Measurements from ENCODE around the gene TOPBP1.

TOPBP1 gene

DNA sequence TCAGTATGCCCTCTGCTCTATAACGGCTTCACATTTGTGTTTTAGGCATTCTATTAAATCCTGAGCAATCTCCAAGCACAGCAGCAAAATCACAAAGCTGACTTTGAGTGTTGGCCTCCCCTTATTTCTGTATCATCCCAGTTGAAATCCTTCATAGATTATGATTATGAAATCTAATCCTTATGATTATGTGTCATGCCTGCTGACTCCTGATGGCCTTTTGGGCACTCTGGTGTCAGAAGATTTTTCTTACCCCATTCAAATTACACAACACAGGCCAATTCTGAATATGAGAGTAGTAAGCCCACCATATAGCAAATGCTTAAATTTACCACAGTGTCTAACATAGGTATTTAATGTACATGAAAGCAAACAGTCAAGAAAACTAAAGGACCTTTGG lies 53.9 kb downstream of the TOPBP1 start:
- no peak for DNase-seq

DNA sequence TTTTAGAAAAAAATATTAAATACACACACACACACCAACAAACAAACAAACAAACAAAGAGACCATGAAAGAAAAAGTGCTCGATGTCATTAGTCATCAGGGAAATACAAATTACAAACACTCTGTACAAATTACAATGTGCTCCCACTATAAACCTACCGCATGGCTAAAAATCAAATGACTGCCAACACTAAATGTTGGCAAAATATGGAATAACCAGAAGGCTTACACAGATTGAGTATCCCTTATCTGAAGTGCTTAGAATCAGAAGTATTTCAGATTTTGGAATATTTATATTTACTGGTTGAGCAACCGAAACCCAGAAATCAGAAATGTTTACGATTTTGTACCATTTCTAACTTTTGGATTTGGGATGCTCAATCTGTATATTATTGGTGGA lies 54.8 kb downstream of the TOPBP1 start:
- DNase-seq, result no peak

DNA sequence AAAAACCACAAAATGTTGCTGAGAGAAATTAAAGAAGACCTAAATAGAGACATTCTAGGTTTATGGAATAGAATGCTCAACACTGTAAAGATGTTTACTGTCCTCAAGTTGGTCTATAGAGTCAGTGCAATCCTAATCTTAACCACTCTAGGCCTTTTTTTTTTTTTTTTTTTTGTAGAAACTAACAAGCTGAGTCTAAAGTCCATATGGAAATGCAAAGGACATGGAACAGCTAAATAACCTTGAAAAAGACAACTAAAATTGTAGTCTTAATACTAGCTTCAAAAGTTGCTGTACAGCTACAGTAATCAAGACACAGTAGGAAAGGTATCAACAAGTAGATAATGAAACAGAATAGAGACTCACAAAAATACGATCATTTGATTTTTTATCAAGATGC lies 55.4 kb downstream of the TOPBP1 start:
- no peak for DNase-seq

DNA sequence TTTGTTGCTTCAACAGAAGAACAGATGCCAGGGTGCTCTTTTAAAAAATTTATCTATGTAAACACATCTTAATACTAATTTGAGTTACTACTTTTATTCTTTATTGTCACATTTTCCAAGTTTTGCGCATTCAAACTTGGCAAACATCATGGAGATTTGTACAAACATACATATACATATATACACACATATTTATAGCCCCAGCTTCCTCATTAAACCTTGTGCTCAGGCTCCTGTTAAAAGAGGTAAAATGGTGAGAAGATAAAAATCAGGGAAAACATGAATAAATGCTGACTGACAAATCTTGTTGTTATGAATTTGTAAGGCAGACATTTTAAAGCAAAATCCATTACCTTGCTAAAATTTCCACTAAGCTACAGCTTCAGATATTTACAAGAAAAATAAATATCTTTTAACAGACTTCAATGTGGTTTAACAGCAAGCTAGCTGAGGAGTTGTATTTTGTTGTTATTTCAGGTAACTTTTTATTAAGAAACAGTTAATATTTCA lies 61.1 kb downstream of the TOPBP1 start:
- no peak for DNase-seq

DNA sequence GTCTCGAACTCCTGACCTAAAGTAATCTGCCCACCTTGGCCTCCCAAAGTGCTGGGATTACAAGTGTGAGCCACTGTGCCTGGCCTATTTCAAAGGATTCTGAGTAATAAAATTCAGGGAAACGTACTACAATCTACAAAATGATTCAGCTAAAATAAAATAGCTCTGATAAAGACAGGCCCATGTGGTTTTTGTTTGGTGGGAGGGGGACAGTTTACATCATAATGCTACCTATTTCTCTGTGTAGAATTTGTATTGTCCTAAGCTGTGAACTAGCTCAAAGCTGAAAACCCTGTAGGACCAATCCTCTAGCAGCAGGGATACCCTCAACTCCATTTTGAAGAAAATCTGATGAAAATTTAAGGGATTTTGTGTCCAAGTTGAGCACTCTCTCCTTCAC lies 62.5 kb downstream of the TOPBP1 start:
- no peak for DNase-seq

DNA sequence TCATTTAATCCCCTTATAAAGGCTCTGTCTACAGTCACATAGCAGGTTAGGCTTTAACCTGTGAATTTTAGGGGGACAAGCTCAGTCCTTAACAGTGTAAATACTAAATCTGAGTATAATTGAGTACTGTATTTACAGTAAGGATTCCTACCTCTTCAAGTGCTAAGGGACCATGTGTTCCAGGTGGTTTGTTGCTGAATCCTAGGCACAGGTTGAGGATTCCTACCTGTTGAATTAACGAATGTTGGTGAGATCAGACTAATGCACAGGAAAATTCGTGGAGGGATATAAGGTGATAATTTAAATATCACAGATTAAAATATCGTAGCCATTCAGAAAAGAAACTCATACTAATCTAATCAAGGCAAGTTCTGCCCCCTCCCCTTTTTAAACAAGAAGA lies 63.3 kb downstream of the TOPBP1 start:
- DNase-seq, result no peak

DNA sequence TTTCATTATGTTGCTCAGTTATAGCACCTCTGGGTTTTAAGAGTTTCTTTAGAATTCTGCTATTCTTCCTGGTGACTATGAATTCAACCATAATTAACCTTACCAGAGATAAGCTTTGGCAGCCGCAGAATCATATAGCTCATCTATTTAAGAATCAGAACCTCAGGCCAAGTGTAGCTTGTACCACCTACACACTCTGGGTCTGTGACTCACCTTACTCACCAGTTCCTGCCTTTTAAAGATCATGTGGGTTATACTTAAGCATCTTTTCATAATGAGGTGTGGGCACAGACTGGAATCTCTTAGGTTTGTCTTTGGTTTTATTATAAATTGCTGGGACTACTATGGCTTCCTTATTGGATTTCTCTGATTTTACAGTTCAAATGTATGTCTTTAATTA lies 66.4 kb downstream of the TOPBP1 start:
- DNase-seq, result no peak

DNA sequence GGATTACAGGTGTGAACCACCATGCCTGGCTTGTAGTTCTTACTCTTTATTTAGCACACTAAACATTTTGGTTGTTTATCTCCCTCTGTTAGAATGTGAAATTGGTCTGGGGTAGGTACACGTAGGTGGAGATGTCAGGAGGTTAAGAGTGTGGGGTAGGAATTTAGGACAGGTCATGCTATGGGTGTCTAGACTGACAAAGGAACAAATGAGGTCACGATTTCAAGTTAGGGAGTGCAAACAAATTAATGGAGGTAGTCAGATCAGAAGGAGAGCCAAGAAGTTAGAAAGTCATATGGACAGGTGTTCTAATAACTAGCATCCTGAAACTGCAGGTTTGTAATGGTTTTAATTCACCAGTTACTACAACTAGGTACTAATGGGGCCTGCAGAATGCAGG lies 68.5 kb downstream of the TOPBP1 start:
- DNase-seq, result no peak

DNA sequence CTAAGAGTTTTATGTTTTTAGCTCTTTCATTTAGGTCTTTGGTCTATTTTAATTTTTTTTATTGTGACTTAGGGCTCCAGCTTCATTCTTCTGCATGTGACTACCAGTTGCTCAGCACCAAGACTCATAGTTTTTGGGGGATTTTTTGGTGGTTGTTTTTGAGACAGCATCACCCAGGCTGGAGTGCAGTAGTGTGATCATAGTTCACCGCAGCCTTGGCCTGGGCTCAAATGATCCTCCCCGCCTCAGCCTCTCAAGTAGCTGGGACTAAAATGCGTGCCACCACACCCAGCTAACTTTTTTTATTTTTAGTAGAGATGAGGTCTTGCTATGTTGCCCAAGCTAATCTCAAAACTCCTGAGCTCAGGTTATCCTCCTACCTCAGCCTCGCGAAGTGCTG lies 68.9 kb downstream of the TOPBP1 start:
- DNase-seq, result no peak

DNA sequence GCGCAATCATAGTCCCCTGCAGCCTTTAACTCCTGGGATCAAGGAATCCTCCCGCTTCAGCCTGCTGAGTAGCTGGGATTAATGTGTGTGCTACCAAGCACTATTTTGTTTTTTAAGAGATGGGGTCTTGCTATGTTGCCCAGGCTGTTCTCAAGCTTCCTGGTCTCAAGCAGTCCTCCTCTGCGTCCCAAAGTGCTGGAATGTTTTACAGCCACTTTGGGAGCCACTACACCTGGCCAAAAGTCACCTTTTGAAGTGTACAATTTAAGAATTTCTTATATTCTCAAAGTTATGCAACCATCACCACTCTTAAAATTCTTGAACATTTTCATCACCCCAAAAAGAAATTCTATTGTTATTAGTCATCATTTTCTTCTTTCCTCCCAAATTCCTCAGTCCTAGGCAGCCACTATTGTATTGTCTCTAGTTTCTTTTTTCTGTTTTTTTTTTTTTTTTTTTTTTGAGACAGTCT lies 70.4 kb downstream of the TOPBP1 start:
- DNase-seq, result no peak

DNA sequence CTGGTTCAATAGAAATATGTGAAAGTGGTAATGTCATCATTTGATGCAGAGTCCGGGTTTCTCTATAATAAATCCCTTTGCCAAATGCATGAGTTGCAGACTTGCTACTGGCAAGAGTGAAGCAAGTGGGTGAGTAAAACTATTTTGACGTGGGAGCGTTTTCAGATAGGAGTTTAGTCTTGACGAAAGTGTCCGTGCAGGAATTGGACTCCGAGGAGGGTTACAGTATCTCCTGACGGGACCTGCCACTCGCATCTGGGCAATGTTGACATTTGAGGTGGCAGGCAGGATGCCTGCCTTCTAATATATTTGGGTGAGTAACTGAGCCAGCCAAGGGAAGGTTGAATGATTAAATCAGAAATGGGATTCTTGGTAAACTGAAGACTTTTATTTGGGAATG lies 72.2 kb downstream of the TOPBP1 start:
- no peak for DNase-seq

DNA sequence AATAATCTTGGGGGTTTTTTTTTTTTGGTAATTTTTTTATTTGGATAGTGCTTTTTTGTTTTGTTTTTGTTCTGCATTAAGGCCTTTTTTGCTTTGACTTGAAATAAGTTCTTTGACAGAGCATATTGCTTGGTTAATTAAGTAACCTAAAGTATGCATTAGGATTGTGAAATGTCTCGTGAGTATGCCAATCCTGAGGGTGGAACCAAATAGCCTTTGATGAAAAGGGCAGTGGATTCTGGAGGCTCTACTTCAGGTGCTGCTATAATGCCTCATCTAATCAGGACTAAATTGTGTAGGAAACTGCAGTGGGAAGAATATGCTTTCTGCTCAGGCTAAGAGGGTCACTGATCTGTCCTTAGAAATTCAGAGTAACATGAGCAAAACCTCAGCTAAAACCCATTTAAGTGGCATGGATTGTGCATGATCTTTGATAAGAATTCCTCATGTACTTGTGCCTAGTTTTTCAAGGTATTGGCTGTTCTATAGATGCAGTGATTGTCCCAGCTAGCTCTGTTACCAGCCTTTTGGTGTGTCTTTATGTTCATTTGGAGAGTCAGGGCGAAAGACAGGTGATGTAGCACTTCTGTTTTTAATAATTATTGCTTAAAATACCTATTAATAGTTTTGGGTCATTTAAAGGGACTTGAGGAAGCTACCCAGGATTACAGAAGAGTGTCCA lies 72.8 kb downstream of the TOPBP1 start:
- DNase-seq, result no peak

DNA sequence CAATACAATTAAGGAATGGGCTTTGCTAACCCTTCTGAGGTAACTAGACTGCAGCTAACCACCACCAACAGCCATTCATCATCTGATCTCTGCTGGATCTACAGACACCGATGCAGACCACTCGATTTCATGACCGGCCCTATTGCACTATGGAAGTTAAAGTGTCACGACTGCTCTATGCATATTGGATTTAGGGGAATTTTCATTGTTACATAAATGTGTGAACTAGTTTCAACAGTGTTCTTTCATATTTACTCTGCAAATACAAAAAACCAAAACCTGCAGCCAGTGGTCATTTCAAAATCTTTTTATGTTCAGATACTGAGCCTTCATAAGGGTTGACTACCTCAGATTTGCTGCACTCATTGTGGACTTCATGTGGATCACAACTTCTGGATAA lies 73.7 kb downstream of the TOPBP1 start:
- DNase-seq, result no peak

DNA sequence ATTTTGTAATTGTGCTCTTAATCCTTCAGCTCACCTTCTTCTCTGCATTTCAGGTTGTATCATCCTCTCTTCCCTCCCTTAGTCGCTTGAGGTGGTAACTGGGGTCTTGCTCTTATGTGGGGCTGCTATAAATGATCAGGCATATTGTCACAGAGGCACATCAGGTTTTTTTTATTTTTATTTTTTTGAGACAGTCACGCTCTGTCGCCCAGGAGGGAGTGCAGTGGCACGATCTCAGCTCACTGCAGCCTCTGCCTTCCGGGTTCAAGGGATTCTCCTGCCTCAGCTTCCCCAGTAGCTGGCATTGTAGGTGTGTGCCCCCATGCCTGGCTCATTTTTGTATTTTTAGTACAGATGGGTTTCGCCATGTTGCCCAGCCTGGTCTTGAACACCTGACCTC lies 78.3 kb downstream of the TOPBP1 start:
- DNase-seq, result no peak

DNA sequence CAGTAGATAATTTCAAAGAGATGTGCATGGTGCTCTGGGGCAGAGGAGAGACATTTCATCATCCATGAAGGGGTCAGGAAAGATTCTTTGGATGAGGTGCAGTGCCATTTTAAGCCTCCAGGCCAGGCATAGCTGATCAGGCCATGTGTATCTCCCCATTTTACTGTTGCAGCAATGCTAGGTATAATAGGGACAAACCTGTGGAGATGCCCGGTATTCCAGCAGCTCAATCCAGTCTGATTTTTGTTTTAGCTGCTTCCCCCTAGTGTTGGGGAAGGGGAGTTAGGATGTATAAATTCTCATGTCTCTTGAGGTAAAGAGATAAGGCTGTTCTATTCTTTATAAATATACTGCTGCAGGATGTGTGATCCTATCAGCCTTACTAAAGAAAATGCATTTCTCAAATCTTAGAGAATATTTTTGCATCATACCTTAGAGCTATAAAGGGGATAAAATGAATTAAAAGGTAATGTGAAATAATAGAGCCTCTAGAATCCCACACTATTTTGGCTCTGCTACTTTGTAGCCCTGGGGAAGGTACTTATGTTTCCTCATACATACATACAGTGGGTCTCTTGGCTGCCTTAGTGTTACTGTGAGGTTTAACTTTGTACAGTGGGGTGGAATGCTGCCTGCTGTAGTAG lies 83.1 kb downstream of the TOPBP1 start:
- DNase-seq, result peak in 1 of 5 donors; percentile 8

DNA sequence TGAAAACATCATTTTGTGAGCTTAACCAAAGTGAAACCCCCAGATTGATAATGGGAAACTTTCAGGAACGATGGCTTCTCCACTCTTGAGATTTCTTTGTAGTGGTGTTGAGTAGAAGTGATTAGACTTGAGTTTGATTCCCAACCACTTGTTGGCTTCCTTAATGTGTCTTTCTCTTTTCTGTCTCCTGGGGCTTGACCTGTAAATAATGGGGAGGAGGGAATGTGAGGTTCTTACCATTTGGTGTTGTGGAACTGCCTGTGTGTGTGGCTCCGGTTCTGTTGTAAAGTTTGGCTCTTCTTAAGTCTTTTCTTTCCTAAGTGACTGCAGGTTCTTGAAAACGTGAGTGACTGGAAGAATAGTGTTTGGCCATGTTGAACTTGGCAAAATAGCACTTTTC lies 85.6 kb downstream of the TOPBP1 start:
- DNase-seq, result no peak

DNA sequence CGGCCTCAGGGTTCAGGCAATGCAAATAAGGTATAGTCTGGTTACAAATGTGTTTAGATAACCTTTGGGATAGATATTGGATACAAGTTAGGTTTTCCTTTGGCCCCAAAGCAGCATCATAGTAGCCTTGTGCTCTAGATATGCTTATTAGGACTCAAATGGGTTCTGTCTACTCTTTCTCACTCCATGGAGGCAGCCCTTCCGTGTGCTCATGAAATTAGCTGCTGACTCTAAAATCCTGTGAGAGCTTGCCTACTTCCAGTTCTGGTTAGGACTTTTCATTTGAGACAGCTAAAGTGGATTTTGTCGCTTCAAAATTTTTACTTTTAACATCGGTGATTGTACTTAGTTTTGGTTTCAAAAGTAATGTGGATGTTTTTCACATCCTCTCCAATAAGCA lies 86.7 kb downstream of the TOPBP1 start:
- DNase-seq, result peak in 1 of 5 donors; percentile 40

DNA sequence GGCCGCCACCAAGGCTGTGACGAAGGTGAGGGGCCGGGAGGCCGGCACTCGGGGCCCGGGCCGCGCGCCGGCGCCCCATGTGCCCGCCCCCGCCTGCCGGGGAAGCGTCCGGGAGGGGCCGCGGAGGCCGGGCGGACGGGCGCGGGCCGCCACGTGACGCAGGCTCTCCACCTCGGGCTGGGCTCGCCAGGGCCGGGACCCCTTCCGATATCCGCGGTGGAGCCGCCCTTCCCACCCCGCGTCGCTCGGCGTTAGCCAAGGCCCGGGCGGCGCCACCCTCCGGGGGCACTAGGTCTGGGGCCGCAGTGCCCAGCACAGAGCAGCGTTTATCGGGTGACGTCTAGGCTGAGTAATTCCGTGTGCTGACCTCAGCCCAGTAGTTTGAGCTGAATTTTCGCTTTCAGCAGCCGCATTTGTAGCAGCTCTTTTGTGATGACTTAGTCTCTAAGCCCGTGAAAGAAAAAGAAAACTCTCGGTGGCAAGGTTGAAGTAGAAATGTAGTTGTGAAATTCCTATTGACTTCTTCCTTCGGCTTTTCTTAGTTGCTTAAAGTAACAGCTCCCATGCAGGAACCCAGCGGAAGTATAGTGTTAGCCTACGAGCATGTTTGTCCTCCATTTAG lies 87.4 kb downstream of the TOPBP1 start:
- peak; percentile 48 to 89 (median 58) for DNase-seq

DNA sequence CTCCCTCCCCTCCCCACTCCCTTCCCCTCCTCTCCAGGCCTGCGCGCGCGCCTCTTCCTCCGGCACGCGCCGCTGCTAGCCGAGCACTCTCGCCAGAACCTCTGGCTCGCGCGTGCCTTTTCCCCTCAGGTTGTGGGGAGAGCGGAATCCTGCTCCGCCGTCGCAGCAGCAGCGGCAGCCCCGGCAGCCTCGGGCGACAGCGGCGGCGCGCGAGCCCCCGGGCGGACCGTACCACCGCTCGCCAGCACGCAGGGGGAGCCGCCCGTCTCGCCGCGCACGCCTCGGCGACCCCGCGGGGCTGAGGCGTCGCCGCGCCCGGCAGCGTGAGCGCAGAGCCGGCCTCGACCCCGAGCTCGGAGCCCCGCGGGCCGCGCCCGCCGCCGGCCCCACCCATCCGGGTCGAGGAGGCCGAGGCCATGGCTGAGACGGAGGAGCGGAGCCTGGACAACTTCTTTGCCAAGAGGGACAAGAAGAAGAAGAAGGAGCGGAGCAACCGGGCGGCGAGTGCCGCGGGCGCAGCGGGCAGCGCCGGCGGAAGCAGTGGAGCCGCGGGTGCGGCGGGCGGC lies 88.0 kb downstream of the TOPBP1 start, which contains the start of gene CDV3:
TSS of gene CDV3 (plus strand) at position 58 of the 566 bp plus-strand sequence. CDS start at position 417, 359 bp downstream.
- DNase-seq, result no peak

DNA sequence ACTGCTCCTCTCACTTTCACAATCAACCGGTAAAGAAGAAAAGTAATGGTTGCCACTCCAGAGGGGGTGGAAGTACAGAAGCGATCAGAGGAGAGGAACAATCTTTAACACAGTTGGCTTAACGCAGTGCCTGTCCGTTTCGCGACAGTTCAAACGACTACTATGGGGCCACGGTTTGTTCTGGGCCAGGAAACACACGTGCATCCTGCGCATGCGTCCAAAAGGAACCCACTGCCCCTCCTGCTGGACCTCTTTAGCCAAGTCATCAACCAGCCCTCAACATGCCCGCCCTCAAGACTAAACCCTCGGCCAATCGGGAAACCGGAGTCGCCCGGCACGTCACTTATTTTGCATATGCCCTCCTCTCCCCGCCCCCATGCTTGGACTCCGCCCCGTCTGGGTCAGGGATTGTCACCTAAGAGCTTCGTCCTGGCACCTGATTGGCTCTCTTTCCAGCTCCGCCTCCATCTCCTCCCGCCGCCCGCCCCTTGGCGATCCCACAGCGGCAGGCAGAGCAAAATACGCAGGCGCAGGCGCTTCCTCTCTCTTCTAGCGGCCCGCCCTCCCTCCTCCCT lies 88.6 kb downstream of the TOPBP1 start:
- DNase-seq, result peak; percentile 99 to 100 (median 100)

DNA sequence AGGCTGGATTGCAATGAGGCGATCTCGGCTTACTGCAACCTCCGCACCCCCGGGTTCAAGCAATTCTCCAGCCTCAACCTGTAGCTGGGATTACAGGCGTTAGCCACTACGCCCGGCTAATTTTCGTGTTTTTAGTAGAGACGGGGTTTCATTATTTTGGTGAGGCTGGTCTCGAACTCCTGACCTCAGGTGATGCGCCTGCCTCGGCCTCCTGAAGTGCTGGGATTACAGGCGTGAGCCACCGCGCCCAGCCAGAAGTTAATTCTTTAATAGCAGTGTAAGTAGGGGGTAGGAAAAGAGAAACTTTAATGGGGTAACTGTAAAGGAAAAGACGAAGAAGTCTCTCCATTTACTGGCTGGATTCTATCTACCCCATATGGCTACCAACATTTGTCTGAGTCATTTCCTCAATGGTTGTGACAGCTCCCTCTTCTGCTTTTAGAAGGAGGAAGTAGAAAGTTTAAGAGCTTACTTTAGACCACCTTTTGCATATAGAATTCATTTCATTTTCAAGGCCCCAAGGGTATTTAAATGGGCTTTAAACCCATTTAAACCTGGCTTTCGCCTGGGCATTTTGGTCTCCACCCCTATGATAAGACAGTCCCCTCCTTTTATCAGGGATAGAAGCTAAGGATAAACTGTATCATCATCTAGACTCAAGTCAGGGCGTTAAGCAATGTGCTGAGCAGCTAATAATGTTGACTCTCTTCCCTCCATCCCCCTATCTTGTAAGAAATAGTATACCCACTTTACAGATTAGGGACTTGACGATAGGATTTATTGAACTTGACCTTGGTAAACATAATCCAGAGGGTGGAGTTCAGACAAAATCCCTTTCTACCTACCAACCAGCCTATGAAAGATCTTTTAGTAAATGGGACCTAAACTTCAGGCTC lies 89.3 kb downstream of the TOPBP1 start:
- DNase-seq, result peak in 1 of 5 donors; percentile 73

DNA sequence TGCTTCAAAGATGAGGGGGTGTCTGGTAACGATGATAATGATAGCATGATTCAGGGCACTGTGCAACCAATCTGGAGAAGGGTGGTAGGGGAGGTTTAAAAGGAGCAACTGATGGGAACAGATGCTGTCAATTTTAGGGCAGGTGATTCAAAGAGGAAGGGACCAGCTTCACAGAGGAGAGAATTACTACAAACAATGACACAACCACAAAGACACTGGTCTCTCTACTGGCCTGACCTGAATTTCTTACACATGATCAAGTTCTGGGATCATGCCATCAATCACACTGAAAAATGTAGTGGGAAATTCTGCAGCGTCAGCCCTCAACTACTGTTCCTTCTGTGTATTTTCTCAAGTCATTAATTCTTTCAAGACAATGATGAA lies 90.8 kb downstream of the TOPBP1 start:
- DNase-seq, result no peak
